M059J (cell line): ENCODE data around the gene CCDC117. TPM values are rescaled to one million over a fixed set of nuclear protein-coding genes. Genes with fewer than 3 reads are reported as not detected.
"Not testable (repeated sequence)": the region's sequence is repeated elsewhere in the genome, so short reads cannot be mapped to it uniquely, and the experiment has no call there.

Experiments used
- DNase-seq: peaks from one replicate; pipeline ENCODE4 v3.0.0-alpha.2; 2012; ENCODE audit warnings: low read depth
- total RNA-seq: library from RNA; depleted of rRNA; stranded (reverse); fragments of >200 nt; shearing (Covaris generic); gene quantifications from 2 replicates; pipeline ENCODE4 v1.2.3, GENCODE V29; 2014

CCDC117 gene
- total RNA-seq, 1 experiment from 2014 or later: 35.2 TPM

DNA sequence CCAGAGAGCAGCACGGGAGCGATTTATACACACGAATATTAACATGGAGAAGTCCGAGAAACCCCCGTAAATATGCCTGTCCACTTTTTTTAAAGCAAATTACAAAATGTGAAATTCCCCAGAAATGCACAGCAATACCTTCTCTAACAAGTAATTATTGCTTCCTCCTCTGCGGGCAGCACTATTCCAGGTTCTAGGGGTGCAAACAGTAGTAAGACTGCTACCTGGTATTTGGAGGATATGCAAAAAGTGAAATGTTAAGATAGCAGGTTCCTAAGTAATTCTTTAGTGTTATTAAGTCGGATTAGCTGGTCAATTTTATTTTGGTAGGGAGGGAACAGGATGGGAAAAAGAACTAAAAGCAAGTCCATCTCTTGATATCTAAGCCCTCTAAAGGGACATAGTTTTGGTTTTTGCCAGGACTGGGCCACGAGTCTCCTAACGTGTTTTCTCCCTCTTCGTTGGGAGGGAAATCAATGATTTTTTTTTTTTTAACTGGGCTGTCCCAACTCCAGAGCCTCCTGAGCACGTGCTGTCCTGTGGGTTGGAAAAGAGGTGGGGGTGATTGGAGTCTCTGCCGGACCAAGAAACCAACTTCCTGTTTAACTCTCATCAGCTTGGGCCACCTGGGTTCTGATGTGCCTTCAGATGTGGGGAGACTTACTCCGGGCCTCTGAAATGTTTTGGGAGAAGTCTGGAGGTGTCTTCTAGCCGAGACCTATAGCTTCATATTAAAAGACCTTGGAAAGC lies 29.5 kb downstream of the CCDC117 start:
- no peak for DNase-seq

DNA sequence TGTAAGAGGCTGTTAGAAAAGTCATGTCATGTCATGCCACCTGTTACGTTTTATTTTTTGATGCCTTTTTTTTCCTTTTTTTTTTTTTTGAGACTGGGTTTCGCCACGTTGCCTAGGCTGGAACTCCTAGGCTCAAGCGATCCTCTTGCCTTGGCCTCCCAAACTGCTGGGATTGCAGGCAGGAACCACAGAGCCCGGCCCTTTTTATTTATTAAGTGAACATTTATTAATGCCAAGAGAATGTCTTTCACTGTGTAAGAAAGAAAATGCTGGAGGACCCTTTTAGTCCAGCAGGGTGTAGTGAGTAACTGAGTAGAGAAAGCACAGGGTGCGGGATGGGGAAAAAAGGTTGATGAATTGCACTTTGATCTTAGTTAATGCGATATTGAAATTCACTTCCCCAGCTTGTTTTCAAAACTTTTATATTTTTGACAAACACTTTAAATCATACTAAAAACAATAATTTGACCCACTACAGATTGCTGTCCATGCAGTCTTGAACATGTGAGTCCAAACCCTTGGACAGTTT lies 30.2 kb downstream of the CCDC117 start:
- DNase-seq: no peak

DNA sequence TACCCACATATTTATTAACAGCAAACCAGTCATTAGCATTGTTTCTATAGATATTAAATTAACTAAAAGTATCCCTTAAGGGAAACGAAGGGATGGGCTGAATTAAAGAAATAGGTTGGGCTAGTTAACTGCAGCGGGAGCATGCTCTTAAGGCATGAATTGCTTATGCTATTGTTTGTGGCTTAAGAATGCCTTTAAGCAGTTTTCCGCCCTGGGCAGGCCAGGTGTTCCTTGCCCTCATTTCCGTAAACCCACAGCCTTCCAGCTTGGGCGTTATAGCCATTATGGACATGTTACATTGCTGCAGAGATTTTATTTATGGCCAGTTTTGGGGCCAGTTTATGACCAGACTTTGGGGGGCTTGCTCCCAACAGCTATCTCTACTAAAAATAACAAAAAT lies 32.9 kb downstream of the CCDC117 start:
- not testable (repeated sequence) for DNase-seq

DNA sequence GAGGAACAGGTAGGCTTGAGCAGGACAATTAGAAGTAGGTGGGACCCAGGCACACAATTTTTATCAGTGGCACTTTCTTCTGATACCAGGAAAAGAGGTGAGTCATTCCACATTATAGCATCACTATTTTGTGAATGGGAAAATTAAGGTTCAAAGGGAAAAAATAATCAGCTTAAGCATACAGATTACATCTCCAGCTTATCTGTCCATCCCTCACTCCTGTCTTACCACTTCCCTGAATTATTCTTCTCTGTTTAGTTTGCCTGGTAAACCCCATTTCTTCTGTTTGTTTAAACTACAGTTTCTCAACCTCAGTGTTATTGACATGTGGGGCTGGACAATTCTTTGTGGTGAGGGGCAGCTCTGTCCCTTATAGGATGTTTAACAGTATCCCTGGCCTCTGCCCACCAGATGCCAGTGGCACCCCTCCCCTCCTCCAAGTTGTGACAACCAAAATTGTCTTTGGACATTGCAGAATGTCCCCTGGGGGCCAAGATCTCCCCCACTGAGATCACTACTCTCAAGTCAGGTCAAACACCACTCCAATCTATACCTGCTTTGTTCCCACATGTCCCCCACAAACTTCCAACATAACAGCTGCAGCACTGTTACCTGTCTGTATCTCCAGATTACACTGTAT lies 36.3 kb downstream of the CCDC117 start:
- DNase-seq: no peak

DNA sequence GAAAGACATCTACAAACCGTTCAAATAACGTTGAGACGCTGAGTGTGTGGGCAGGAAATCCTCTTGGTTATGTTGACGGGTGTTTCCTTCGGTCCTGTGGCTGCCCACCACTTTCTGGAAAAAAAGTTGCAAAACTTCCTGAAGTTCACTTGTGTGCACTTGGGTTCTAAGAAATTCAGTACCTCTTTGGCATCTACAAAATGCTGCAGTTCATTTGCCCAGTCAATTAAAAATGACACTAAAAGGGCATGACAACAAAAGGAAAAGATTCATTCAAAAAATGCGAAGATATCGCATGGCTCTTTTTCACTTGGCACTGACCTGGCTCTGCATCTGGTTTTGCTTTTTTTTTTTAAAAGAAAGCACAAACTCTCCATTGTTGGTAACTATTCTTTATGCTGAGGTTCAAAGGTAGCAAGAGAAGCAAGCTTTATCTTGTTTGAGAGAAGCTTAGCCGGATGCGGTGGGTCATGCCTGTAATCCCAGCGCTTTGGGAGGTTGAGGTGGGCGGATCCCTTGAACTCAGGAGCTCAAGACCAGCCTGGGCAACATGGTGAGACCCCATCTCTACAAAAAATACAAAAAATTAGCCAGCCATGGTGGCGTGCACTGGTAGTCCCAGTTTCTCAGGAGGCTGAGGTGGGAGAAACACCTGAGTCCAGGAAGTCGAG lies 38.5 kb downstream of the CCDC117 start:
- DNase-seq: no peak

DNA sequence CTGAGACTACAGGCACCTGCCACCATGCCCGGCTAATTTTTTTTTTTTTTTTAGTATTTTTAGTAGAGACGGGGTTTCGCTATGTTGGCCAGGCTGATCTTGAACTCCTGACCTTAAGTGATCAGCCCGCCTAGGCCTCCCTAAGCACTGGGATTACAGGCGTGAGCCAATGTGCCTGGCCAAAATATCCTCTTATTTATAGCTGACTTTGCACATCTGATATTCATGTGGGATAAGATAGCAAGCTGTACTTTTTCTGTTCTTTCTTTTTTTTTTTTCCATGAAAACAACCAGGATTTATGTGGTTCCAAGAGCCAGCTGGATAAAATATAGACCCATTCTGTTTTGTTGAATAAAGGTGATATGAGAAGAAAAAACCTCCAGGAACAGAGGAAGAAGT lies 40.0 kb downstream of the CCDC117 start:
- no peak for DNase-seq

DNA sequence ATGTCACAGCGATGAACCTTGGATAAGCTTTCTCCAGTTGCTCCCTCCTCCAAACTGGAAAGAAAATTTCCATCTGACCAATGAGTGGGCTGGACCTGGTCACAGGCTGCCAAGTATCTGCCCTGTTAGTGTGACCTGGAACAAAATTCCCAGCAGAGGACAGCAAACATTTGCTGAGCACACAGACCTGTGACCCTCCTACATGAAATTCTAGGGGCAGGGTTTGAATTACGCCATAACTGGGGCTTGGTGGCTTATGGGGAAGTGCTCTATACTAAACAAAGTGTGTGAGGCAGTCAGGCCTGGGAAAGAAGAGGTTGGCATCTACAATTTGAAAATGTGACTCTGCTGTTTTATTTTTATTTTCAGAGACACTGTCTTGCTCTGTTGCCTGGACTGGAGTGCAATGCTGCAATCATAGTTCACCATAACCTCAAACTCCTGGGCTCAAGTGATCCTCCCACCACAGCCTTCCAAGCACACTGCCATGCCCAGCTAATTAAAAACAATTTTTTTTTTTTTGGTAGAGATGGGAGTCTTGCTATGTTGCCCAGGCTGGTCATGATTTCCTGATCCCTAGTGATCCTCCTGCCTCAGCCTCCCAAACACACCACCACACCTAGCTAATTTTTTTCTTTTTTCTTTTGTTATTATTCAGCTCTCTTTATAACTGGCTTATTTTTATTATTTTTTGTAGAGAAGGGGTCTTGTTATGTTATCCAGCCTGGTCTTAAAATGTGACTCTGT lies 41.5 kb downstream of the CCDC117 start:
- no peak for DNase-seq

DNA sequence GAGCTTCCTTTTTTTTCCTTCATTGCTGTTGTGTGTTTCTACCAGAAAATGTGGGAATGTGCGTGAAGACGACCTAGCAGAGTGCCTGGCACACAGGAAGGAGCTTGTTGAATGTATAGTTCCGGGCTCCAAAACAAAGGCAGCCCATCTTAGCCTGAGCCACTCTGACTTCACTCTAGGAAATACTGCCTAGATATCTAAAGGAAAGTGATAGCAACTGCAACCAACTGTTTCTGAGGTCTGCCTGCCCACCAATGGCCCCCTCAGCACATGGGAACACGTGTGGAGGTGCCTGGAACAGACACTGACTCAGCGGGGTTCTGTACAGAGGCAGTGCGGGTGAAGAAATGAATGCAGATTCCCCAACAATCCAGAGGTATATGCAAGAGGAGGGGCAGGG lies 42.6 kb downstream of the CCDC117 start:
- DNase-seq: no peak

DNA sequence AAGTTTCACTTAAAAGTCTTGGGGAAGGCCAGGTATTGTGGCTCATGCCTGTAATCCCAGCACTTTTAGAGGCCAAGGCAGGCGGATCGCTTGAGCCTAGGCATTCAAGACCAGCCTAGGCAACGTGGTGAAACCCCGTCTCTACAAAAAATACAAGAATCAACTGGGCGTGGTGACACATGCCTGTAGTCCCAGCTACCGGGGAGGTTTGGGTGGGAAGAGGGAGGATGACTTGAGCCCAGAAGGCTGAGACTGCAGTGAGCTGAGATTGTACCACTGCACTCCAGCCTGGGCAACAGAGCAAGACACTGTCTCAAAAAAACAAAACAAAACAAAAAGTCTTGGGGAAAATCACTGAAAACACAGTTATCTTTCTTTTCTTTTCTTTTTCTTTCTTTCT lies 43.2 kb downstream of the CCDC117 start:
- DNase-seq: no peak

DNA sequence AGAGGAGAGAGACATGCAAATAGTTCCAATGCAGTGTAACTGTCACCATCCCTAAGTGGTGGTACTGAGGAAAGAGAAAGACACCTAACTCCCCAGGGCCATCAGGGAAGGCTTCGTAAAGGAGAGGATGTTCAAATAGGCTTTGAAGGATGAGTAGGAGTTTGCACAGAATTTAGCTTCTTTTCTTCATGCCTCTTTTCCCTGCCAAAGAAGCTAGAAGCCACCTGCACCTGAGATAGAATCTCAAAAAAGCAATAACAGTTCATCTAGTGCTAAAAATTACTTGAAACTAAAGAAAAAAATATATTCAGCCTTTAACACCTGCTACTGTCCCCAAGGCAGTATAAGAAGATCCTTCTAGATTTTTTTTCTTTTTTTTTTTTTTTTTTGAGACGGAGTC lies 44.6 kb downstream of the CCDC117 start:
- DNase-seq: no peak

DNA sequence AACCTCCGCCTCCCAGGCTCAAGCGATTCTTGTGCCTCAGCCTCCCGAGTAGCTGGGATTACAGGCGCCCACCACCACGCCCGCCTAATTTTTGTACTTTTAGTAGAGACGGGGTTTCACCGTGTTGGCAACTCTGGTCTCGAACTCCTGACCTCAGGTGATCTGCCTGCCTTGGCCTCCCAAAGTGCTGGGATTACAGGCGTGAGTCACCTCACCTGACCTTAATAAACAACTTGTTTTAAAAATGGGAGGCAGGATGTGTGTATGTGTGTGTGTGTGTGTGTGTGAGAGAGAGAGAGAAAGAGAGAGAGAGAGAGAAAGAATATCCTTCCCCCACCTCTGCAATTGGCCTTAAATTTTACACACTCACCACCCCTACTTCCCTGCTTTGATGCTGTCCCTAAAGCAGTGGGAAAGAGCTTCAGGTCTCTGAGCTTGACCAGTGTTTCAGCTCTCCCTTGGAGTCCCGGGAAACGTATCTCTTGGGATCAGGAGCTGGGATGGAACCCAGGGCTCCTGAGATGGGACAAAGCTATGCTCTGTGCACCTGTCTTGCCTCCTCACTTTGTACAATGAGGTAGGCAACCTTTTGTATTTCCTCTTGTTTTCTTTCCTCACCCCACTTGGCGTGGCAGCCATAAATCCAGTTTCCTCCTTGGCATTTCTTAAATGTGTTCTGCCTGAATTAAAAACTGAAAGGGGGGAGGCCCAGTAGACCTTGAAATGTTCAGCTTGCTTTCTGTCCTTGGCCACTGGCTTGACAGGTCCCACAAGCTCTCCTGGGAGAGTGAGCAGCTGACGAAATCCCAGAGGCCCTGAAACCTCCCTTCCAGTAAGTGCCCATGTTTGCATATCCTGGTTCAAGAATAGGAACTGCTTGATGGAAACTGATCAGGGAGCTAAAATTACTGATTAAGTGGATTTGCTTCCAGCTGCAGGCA lies 45.7 kb downstream of the CCDC117 start:
- no peak for DNase-seq

DNA sequence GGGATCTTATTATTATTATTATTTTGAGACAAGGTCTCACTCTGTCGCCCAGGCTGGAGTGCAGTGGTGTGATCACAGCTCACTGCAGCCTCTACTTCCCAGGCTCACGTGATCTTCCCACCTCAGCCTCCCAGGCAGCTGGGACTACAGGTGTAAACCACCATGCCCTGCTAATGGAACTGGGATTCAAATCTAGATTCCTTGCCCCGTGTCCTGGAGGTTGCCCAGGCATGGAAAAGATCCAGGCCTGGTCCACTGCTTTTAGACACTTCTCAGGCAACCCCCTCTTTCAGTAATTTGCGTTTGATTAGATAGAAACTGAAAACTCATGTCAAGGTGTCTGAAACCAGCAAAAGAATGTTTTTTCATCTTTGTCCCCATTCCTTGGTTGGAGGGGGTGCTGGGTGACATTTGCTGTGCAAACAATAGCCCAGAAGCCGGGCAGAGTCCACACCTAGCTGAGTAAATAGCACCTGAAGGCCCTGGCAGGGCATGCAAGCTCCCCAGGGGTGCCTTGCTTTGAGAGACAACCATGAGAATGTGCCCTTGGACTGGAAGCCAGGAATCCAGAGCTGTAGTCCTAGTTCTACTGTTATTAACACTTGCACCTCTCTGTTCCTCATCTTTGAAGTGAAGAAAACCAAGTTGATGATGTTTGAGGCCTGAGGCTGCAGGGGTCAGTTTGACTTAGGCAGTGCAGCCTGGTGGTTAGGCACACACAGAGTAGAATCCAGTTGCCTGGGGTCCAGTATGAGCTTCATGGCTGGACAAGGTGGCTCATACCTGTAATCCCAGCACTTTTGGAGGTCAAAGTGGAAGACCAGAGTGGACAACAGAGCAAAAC lies 47.0 kb downstream of the CCDC117 start:
- no peak for DNase-seq

DNA sequence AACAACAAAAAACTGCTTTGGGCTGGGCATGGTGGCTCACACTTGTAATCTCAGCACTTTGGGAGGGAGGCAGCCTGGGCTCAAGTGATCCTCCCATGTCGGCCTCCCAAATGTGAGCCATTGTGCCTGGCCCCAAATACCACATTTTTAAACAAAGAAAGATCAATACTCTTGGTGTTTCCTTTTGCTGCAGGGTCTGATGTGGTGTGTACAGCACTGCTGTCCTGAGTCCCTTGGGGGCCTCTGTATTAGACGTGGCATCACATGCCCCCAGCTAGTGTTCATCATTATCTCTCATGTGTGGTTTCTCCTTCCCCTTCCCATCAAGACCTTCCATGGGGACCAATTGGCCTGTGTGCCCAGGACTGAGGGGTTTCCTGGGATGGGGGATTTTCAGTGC lies 48.4 kb downstream of the CCDC117 start:
- DNase-seq: no peak

DNA sequence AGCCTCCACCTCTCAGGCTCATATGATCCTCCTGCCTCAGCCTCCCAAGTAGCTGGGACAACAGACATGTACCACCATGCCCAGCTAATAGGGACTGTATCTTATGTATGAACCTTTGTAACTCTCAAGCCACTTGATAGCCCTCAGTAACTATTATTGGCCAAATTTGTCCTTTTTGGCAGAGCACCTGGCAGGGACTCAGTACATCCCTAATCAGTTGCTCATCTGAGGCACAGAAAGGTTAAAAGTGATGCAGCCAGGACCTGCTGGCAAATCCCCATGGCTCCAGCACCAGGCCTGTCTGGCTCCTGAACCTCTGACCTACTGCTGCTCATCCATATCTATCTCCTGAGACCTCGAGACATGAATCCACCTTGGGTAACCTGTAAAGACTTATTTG lies 49.0 kb downstream of the CCDC117 start:
- no peak for DNase-seq

DNA sequence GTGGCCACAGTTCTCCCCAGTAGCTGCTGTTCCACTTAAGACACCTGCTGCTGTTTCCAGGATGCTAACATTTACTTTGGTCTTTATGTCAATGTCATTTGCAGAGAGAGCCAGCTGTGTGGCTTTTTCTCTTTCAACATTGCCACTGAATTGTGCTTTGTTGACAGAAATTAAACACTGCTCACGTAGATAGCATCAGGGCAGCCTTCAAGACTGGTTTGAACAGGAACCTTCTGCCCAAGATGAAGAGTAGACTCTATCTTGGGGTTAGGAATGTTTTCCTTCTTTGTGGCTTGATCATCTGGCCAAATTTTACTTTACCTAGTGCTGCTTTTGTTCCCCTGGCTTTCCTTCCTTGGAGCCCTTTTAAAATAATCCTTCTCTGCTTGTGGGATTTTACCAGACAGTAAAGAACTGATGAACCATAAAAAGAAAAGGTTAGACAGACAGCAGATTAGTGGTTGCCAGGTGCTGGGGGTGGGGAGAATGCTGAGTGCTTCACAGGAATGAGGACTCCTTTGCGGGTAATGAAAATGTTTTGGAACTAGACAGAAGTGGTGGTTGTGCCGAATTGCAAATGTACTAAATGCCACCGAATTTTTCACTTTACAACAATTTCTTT lies 50.5 kb downstream of the CCDC117 start:
- no peak for DNase-seq

DNA sequence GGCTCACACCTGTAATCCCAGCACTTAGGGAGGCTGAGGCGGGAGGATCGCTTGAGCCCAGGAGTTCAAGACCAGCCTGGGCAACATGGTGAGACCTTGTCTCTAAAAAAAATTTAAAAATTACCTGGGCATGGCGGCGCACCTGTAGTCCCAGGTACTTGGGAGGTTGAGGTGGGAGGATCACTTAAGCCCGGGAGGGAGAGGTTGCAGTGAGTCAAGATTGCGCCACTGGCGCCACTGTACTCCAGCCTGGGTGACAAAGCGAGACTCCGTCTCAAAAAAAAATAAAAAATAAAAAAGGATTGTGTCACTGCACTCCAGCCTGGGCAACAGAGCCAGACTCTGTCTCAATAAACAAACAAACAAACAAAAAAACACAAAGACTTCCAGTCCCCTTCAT lies 52.0 kb downstream of the CCDC117 start:
- not testable (repeated sequence) for DNase-seq

DNA sequence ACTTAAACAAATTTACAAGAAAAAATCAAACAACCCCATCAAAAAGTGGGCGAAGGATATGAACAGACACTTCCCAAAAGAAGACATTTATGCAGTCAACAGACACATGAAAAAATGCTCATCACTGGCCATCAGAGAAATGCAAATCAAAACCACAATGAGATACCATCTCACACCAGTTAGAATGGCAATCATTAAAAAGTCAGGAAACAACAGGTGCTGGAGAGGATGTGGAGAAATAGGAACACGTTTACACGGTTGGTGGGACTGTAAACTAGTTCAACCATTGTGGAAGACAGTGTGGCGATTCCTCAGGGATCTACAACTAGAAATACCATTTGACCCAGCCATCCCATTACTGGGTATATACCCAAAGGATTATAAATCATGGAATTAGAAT lies 53.9 kb downstream of the CCDC117 start:
- not testable (repeated sequence) for DNase-seq

DNA sequence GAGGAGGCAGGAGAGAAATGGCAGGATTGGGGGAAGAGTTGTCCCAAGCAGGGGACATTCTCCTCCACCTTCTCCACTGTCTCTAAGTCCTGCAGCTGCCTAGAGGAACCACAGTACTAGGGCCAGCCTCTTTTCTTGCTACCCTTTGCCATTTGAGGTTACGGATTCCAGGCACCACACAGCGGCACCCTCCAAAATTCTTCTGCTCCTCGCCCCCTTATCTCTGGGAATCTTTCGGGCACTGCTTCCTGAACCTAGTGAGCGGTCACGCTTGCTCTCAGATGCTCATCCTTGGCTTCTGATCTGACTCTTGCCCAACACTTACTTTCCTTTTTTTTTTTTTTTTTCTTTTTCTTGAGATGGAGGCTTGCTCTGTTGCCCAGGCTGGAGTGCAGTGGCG lies 54.4 kb downstream of the CCDC117 start:
- no peak for DNase-seq

DNA sequence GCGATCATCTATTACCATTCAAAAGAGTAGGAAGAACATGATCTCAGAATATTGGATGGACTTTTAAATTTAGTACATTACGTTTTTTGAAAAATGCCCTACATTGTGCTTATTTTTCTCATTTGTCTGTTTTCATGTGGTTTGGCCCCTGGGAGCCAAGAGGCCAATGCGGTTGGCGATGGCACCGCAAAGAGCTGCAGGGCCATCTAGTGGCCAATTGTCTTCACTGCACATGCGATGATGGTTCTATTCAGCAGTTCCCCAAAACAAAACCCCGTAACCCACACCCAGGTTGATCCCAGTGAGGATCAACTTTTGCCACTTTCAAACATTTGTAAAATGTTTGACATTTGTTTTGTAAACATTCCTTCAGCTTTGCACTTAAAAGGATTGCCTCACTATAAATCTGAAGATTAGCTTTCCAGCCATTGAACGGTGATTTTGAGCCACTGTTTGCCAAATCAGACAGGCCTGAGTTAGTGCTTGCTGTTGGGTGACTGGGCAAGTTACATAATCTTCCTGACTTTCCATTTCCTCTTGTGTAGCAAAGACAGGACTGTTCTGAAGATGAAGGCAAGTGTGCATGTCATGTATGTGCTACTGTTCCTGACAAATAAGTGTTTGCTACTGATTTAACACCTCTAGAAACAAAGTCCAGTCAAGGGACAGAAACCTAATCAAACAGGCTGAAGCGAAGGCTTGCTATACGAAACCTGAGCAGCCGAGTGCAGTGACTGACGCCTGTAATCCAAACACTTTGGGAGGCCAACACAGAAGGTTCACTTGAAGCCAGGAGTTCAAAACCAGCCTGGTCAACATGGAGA lies 57.1 kb downstream of the CCDC117 start:
- peak; percentile 47 for DNase-seq
